ENCODE measurements around the gene THSD4.

- TF ChIP-seq POLR2AphosphoS5 (IDR thresholded peaks at IDR 0.05): no peak
- no peak for TF ChIP-seq POLR2A (IDR thresholded peaks at IDR 0.05)
- no peak for TF ChIP-seq CTCF (IDR thresholded peaks at IDR 0.05)
- no peak for TF ChIP-seq EP300 (IDR thresholded peaks at IDR 0.05)
Measured at GRCh38 chr15:71603379-71603778, 488.1 kb downstream of the THSD4 start.

Measured in sigmoid colon (tissue), 4 donors.